SK-N-SH (cell line): ENCODE measurements around the gene KDELR1. TPM values are rescaled to one million over a fixed set of nuclear protein-coding genes. Genes with fewer than 3 reads are reported as not detected.

Experiments
- CTCF ChIA-PET: fragments of 300-600, 350-600 bp; formaldehyde crosslinking; extraction: SDS; loops from one replicate; lab custom pipeline; 2021; lab: Yijun Ruan, JAX
- POLR2A ChIA-PET: fragments of 350-600 bp; sonication (Branson Sonifier 250); formaldehyde crosslinking; extraction: SDS; loops from one replicate; lab custom pipeline; 2020; ENCODE audit warnings: antibody characterized with exemption, inconsistent platforms; lab: Yijun Ruan, JAX
- DNase-seq: peaks from one replicate; pipeline ENCODE4 v3.0.0; 2012
- H2AFZ ChIP-seq: fragments of 200-600 bp; sonication (generic); 2 replicates; pipeline ENCODE4 v1.8.1; 2016; ENCODE audit warnings: antibody characterized with exemption, mild to moderate bottlenecking, low read depth
- H3F3A ChIP-seq: fragments of 200-600 bp; sonication (generic); replicated peaks from 2 replicates; pipeline ENCODE3; 2016; ENCODE audit warnings: antibody characterized with exemption, mild to moderate bottlenecking; ENCODE audit not compliant: insufficient read depth
- H3K27ac ChIP-seq, 2 experiments: fragments of 200-500 bp in 1 of 2; fragments of 200-600 bp in 1 of 2; sonication (Bioruptor generic) in 1 of 2; sonication (generic), shearing (Covaris generic) in 1 of 2; 2 replicates each; pipeline versions ENCODE4 v1.5.1 to v1.6.1; 2014 to 2016; ENCODE audit warnings: low read depth in 2 of 2, inconsistent platforms in 1 of 2, low read length in 1 of 2, mild to moderate bottlenecking in 1 of 2, mixed read lengths in 1 of 2
- H3K27me3 ChIP-seq: fragments of 200-600 bp; sonication (generic), shearing (Covaris generic); 2 replicates; pipeline ENCODE4 v1.6.1; 2016; ENCODE audit warnings: mixed run types; ENCODE audit not compliant: insufficient read depth
- H3K36me3 ChIP-seq, 2 experiments: fragments of 200-500 bp in 1 of 2; fragments of 200-600 bp in 1 of 2; sonication (Bioruptor generic) in 1 of 2; sonication (generic) in 1 of 2; replicated peaks in 1 of 2; 2 replicates each; pipeline versions ENCODE3 to v1.5.1; 2014 to 2016; ENCODE audit warnings: low read length in 1 of 2, mild to moderate bottlenecking in 1 of 2; ENCODE audit not compliant: insufficient read depth in 2 of 2, control insufficient read depth in 1 of 2
- H3K4me1 ChIP-seq, 2 experiments: fragments of 200-500 bp in 1 of 2; fragments of 200-600 bp in 1 of 2; sonication (Bioruptor generic) in 1 of 2; sonication (generic), shearing (Covaris generic) in 1 of 2; 2 replicates each; pipeline versions ENCODE4 v1.5.1 to v1.6.1; 2014 to 2016; ENCODE audit warnings: low read depth in 1 of 2, low read length in 1 of 2, mixed run types in 1 of 2; ENCODE audit not compliant: insufficient read depth in 2 of 2, control insufficient read depth in 1 of 2
- H3K4me2 ChIP-seq: fragments of 200-600 bp; sonication (generic), shearing (Covaris generic); 2 replicates; pipeline ENCODE4 v1.6.1; 2017; ENCODE audit warnings: mixed run types
- H3K4me3 ChIP-seq, 2 experiments: fragments of 200-500 bp in 1 of 2; fragments of 200-600 bp in 1 of 2; sonication (Bioruptor generic) in 1 of 2; sonication (generic), shearing (Covaris generic) in 1 of 2; 2 replicates each; pipeline versions ENCODE4 v1.5.1 to v1.8.1; 2014 to 2016; ENCODE audit warnings: low read depth in 2 of 2, inconsistent platforms in 1 of 2, low read length in 1 of 2, mild to moderate bottlenecking in 1 of 2, mixed read lengths in 1 of 2, moderate library complexity in 1 of 2
- H3K79me2 ChIP-seq: fragments of 200-600 bp; sonication (generic); 2 replicates; pipeline ENCODE4 v1.8.1; 2017; ENCODE audit warnings: mild to moderate bottlenecking; ENCODE audit not compliant: insufficient read depth
- H3K9ac ChIP-seq: fragments of 200-600 bp; sonication (generic); 2 replicates; pipeline ENCODE4 v1.6.1; 2017; ENCODE audit warnings: mixed run types
- H3K9me2 ChIP-seq: fragments of 200-600 bp; sonication (generic); 2 replicates; pipeline ENCODE4 v1.6.1; 2017; ENCODE audit warnings: mixed run types
- H3K9me3 ChIP-seq: fragments of 200-600 bp; sonication (generic); 2 replicates; pipeline ENCODE4 v1.6.1; 2017; ENCODE audit warnings: mixed run types, mild to moderate bottlenecking, moderate library complexity
- H4K20me1 ChIP-seq: fragments of 200-600 bp; sonication (generic); 2 replicates; pipeline ENCODE4 v1.6.1; 2017; ENCODE audit warnings: mild to moderate bottlenecking, mixed run types; ENCODE audit not compliant: insufficient read depth
- CTCF ChIP-seq: fragments of 200-600 bp; sonication (generic); IDR thresholded peaks from 2 replicates; pipeline ENCODE4 v1.6.1; 2017; ENCODE audit warnings: antibody characterized with exemption, mild to moderate bottlenecking, moderate library complexity
- ELF1 ChIP-seq: IDR thresholded peaks from 2 replicates; pipeline ENCODE4 v1.4.0; 2012
- EP300 ChIP-seq, 2 experiments: IDR thresholded peaks; 2 replicates each; pipeline versions ENCODE4 v1.4.0 to v1.6.1; 2012; ENCODE audit warnings: borderline replicate concordance in 1 of 2, low read depth in 1 of 2, low read length in 1 of 2
- FOSL2 ChIP-seq: IDR thresholded peaks from 2 replicates; pipeline ENCODE4 v1.4.0; 2012; ENCODE audit warnings: low read depth, mild to moderate bottlenecking, moderate library complexity, borderline replicate concordance
- FOXJ3 ChIP-seq: sonication (generic); formaldehyde crosslinking; IDR thresholded peaks from 2 replicates; pipeline ENCODE4 v1.5.1; 2020; ENCODE audit warnings: mild to moderate bottlenecking, missing genetic modification reagents
- IRF3 ChIP-seq: fragments of 150-350 bp; IDR thresholded peaks from 2 replicates; pipeline ENCODE4 v1.6.1; 2016; ENCODE audit warnings: mild to moderate bottlenecking, low read depth, low read length
- JUND ChIP-seq: IDR thresholded peaks from 2 replicates; pipeline ENCODE4 v1.4.0; 2012
- MAX ChIP-seq: IDR thresholded peaks from 2 replicates; pipeline ENCODE4 v1.4.0; 2012; ENCODE audit warnings: low read depth
- MXI1 ChIP-seq: IDR thresholded peaks from 2 replicates; pipeline ENCODE4 v1.6.1; 2012; ENCODE audit warnings: mild to moderate bottlenecking, low read depth, low read length, improper control_type of control experiment
- NFIC ChIP-seq: IDR thresholded peaks from 2 replicates; pipeline ENCODE4 v1.4.0; 2012; ENCODE audit warnings: borderline replicate concordance
- POLR2AphosphoS5 ChIP-seq: IDR thresholded peaks from 2 replicates; pipeline ENCODE4 v1.6.1; 2012; ENCODE audit warnings: low read depth, low read length
- RAD21 ChIP-seq: IDR thresholded peaks from 2 replicates; pipeline ENCODE4 v1.6.1; 2012; ENCODE audit warnings: mild to moderate bottlenecking, low read length
- RCOR1 ChIP-seq: fragments of 150-350 bp; IDR thresholded peaks from 2 replicates; pipeline ENCODE4 v1.6.1; 2017; ENCODE audit warnings: antibody characterized with exemption, low read length
- RXRA ChIP-seq: IDR thresholded peaks from 2 replicates; pipeline ENCODE4 v1.4.0; 2012; ENCODE audit warnings: low read depth, mild to moderate bottlenecking, borderline replicate concordance
- SMC3 ChIP-seq: IDR thresholded peaks from 2 replicates; pipeline ENCODE4 v1.6.1; 2012; ENCODE audit warnings: low read depth, low read length, improper control_type of control experiment
- TAF1 ChIP-seq: IDR thresholded peaks from 2 replicates; pipeline ENCODE4 v1.6.1; 2012; ENCODE audit warnings: low read depth, mild to moderate bottlenecking, low read length, moderate library complexity, borderline replicate concordance
- TCF12 ChIP-seq: IDR thresholded peaks from 2 replicates; pipeline ENCODE4 v1.4.0; 2012
- USF1 ChIP-seq: IDR thresholded peaks from 2 replicates; pipeline ENCODE4 v1.4.0; 2012; ENCODE audit warnings: low read depth, borderline replicate concordance
- YY1 ChIP-seq: IDR thresholded peaks from 2 replicates; pipeline ENCODE4 v1.4.0; 2012; ENCODE audit warnings: low read depth, mild to moderate bottlenecking
- WGBS: methylation state at CpG from one replicate; pipeline ENCODE4 v1.1.6; 2017; ENCODE audit warnings: low lambda C conversion rate; 5-methylcytosine and 5-hydroxymethylcytosine counted together
- polyA plus RNA-seq, 3 experiments: library from polyadenylated mRNA; depleted of rRNA; stranded (reverse); fragments of >200 nt; gene quantifications; 2 replicates each; pipeline ENCODE4 v1.2.3, GENCODE V29; 2012

The KDELR1 gene
- polyA plus RNA-seq, 1 of the 3 experiments (the other 2 are of a cell fraction) = 138 TPM

GRCh38 chr19:48424694-48425219, 33.4 kb upstream of the KDELR1 start:
- 28% methylated on average over 8 of the region's 8 CpGs for WGBS
- Histone ChIP-seq H3K4me3 (peak overlapping the region in 1 of 2 experiments; percentile 14; a peak in 1 of 4 replicates), H3F3A (peaks cover 18% of the 10 kb centered on the region), H3K9ac (peak overlapping the region; percentile 56; the same call in 1 of the 2 replicates), H3K27me3 (no peaks in the 10 kb centered on the region), H3K9me2 (no peaks in the 10 kb centered on the region), H4K20me1 (no peaks in the 10 kb centered on the region), H2AFZ (peak overlapping the region; percentile 97; the same call in 1 of the 2 replicates), H3K4me2 (peak overlapping the region; percentile 59), H3K27ac (peak overlapping the region; percentile 39 to 88; a peak in 3 of 4 replicates), H3K36me3 (no peaks in the 10 kb centered on the region), H3K9me3 (no peaks in the 10 kb centered on the region), H3K79me2 (no peaks in the 10 kb centered on the region), H3K4me1 (peaks cover 0 to 4% of the 10 kb centered on the region in 2 experiments; a peak in 1 of 4 replicates)
- TF ChIP-seq MAX (peak; percentile 40; the same call in 1 of the 2 replicates), TAF1 (peak; percentile 35; the same call in 1 of the 2 replicates), POLR2AphosphoS5 (peak; percentile 25; the same call in 1 of the 2 replicates), ELF1 (peak; percentile 67), TCF12 (peak; percentile 54; the same call in 1 of the 2 replicates), CTCF (0 out of 2 replicates have a peak, but pooled peaks have one; percentile 13), IRF3 (no peak), EP300 (IDR thresholded peaks at IDR 0.05; ENCODE audit: borderline replicate concordance in 1 of 2, low read depth in 1 of 2, low read length in 1 of 2) (peak in 1 of 2 experiments; percentile 43; a peak in 1 of 4 replicates), FOSL2 (peak; percentile 90), NFIC (no peak; the same call in 1 of the 2 replicates)
- no peak for DNase-seq
- CTCF ChIA-PET = no interaction called here
- POLR2A ChIA-PET = no interaction called here

- H3K27ac ChIP-seq = no peak overlapping the region
Measured at GRCh38 chr19:48421548-48421947, 30.2 kb upstream of the KDELR1 start.

More at GRCh38 chr19:48421548-48421947, 30.2 kb upstream of the KDELR1 start:
- Histone ChIP-seq H3K9me2 (no peaks in the 10 kb centered on the region), H3K4me1 (peaks cover 0 to 4% of the 10 kb centered on the region in 2 experiments; a peak in 2 of 4 replicates)
- TF ChIP-seq FOXJ3 (no peak), POLR2AphosphoS5 (no peak), FOSL2 (no peak), RAD21 (no peak), SMC3 (no peak), TAF1 (no peak), JUND (no peak), NFIC (no peak), YY1 (no peak), RXRA (no peak), IRF3 (no peak), MXI1 (no peak), TCF12 (no peak), MAX (no peak), USF1 (no peak), RCOR1 (no peak)
- TF ChIP-seq, all 33 proteins: peak for 0
- Histone ChIP-seq H3K9ac (no peak overlapping the region), H4K20me1 (no peaks in the 10 kb centered on the region), H3F3A (peaks cover 18% of the 10 kb centered on the region), H3K4me2 (no peak overlapping the region), H3K4me3 (no peak overlapping the region), H3K27me3 (no peaks in the 10 kb centered on the region), H3K9me3 (no peaks in the 10 kb centered on the region), H3K79me2 (no peaks in the 10 kb centered on the region), H2AFZ (no peak overlapping the region), H3K36me3 (no peaks in the 10 kb centered on the region)
- 80% methylated on average over 15 of the region's 16 CpGs for WGBS
- no peak for DNase-seq
- POLR2A ChIA-PET = no interaction called here
- CTCF ChIA-PET = no interaction called here
